Activated effector memory CD4-positive, alpha-beta T cell treated with anti-CD3 and anti-CD28 coated beads, Interleukin-2, amount 50 U/mL, for 16 hours (primary cell): ENCODE measurements around the gene ZNF454.

Source experiments
- DNase-seq: peaks from one replicate; pipeline ENCODE4 v3.0.0-alpha.2; 2020

ZNF454 gene

DNA sequence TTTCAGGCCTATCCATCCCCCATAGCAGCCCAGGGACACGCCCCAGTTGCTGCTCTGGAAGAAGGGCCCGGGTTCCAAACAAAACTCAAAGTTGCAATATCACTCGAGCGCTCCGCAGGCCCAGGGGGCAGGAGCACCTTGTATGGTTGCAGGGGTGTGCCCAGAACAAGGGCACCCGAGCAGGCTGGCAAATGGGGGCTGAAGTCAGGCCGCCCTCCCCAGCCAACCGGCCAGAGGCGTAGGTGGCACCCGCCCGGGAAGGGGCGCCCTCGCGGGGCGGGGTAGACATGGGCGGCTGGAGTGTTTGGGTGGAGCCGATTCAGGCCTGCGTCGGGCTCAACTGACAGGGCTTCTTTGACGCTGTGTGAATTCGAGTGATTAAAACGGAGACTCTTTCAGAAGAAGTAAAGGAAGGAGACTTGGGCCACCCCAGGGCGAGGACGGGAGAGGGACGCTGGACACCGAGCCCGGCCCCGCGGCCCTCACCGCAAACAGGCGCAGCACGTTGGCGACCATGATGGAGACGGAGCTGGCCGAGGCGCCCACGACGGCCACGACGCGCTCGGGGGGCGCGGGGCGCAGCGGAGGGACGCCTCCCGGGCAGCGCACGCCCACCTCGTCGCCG lies 53.1 kb downstream of the ZNF454 start:
- no peak for DNase-seq

DNA sequence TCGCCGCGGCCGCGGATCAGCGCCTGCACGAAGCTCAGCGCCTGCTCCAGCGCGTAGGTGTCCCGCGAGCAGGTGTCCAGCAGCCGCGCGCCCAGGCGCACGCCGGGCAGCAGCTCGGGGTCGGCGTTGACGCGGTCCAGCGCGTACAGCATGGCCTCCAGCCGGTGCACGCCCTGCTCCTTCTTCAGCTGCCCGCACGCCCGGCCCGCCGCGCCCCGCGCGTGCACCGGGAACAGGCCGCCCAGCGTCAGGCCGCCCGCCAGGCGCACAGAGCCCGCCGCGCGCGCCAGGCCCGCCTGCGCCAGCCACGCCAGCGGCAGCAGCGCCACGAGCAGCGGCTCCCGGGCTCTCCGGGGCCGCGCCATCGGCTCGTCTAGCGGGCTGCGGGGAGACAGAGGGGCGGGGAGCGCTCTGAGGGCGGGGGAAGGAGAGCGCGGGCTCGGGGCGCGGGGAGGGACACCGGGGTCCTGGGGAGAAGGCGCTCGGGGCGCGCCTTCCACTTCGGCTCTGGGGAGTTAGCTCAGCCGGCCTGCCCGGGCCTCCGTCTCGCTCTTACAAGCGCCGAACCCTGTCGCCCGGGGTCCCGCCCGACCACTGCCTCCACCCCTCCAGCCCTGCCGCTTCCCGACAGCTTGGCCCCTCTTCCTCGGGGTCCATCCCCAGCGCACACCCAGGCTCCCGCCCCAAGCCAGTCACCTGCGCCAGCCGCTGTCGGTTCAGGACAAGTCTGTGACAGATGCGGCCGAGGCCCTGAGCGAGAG lies 53.8 kb downstream of the ZNF454 start, which contains the start of gene GRM6:
Gene GRM6 (minus strand): TSS at position 741 of the 761 bp plus-strand sequence. CDS start 376 bp downstream, at position 365.
- DNase-seq, result no peak

DNA sequence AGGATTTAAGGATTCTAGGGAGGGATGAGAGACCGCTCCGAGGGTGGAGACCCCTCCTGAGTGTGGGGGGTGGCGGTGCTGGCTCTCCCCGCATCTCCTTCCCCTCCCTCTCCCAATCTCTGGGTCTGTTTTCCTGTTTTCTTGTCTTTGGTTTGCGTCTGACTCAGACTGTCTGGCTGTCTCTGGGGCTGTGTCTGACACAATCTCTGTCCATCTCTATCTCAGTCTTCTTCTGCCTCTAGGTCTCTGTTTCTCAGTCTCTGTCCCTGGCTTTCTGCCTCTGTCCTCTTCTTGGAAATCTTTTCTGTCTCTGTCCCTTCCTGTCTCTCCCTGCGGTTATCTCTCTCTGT lies 54.3 kb downstream of the ZNF454 start:
- DNase-seq, result no peak

DNA sequence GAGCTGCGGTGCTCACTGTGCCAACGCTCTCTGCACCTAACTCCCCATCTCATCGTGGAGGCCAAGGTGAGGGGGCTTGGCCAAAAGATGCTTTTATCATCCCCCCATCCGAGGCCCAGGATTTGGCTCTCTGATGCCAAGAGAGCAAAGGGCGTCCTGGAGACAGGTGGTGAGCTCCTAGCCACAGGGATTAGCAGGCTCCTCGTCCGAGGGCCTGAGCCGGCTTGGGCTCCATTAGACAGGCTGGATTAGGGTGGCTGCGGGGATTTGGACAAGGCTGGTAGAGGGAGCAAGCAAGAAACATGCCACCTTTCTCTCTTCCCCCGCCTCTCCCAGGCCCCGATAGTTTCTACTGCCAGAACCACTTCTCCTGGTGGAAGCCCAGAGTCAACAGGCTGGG lies 55.2 kb downstream of the ZNF454 start:
- DNase-seq, result no peak

DNA sequence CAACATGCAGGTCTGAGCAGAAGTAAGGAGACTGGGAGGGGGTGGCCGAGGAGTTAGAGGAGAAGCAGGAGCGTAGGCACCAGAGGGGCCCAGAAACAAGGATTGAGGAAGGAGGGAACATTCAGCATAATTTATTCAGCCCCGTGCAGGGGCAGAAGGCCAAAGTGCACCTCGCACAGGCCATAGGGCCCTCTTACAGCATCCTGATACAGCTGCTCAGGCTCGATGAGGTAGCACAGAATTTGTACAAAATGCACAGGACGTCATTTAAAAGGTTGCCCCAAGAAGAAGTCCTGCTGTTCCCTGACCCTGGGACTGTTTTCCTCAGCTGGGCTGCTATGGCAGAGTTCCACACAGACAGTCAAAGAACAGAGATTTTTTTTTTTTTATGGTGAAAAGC lies 56.2 kb downstream of the ZNF454 start:
- no peak for DNase-seq

DNA sequence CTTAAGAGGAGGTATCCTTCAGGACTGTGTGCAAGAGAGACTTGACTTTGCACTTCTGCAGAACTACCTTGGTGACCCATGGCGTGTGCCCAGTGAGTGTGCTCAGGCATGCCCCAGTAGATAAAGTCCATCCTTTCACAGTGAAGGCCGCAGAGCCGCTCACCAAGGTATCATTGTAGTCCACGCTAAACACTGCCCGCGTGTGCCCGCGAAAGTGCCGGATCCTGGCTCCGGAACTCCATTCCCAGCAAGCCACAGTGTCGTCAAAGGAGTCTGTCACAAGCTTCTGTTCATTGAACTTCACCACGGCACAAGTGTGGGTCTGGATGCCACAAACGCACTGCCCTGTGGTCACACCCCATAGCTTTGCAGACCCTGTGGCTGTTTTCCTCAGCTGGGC lies 57.4 kb downstream of the ZNF454 start:
- no peak for DNase-seq

DNA sequence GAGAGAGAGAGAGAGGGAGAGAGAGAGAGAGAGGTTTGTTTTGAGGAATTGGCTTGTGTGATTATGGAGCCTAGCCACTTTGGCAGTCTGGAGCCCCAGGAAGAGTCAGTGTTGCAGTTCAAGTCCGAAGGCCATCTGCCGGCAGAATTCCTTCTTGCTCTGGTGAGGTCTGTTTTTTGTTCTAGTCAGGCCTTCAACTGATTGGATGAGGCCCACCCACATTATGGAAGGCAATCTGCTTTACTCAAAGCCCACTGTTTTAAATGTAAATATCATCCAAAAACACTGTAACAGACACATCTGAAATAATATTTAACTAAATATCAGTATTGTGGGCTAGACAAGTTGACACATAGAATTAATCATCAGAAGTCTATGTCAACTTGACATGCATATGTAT lies 65.6 kb downstream of the ZNF454 start:
- DNase-seq, result no peak

DNA sequence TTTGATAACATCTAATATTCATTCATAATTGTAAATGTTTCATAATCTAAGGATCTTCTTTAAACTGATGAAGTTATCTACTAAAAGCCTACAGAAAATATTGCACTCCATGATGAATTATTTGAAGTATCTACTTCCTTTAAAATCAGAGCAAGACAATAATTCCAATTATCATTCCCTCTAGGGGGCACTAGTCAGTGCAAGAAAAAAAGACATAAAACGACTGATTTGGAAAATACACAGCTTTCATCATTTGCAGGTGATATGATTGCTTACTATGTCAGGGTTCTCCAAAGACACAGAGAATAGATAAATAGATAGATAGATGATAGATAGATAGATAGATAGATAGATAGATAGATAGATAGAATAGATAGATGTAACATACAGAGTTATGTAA lies 67.7 kb downstream of the ZNF454 start:
- DNase-seq, result no peak
